ENCODE data around the gene MYRF.

The MYRF gene

DNA sequence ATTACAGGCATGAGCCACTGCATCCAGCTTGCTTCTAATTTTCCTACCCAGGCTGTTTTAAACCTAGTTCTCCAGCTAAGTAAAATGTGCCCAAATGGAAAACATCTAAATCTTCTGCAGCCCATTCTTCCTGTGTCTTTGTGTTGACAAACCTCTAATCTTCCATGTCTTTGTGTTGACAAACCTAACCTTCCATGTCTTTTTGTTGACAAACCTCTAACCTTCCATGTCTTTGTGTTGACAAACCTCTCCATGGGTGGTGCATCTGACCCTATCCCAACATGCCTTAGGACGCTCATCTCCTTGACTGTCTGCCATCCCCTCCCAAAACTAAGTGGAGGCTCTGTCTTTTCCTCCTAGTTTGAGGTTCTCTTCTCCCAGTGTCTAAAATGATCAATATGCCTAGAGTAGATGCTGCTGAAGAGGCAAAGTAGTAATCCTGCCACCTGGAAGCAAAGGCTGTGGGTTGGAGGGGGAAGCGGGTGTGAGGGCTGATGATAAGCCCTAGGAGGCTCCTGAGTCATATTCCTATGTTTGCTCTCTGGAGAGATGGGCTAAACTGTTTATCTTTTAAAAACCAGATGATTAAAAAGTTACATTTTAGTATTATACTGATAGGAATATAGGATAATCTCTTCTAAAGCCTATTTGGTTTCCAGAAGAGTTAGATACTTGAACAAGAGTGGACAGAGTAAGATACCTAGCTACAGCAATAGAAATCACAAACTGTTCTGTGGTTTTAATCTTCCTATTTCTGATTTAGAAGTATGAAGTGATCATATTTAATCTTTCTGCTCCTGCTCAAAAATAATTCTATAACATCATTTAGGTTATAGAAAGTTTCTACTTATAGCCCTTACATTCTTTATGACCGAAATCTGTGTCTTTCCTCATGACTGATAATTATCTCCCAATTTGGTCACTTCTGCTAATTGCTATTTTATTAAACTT lies 48.2 kb downstream of the MYRF start:
- no peak for DNase-seq

GRCh38 chr11:61802605-61803004 lies 50.2 kb downstream of the MYRF start:
- no peak for DNase-seq

DNA sequence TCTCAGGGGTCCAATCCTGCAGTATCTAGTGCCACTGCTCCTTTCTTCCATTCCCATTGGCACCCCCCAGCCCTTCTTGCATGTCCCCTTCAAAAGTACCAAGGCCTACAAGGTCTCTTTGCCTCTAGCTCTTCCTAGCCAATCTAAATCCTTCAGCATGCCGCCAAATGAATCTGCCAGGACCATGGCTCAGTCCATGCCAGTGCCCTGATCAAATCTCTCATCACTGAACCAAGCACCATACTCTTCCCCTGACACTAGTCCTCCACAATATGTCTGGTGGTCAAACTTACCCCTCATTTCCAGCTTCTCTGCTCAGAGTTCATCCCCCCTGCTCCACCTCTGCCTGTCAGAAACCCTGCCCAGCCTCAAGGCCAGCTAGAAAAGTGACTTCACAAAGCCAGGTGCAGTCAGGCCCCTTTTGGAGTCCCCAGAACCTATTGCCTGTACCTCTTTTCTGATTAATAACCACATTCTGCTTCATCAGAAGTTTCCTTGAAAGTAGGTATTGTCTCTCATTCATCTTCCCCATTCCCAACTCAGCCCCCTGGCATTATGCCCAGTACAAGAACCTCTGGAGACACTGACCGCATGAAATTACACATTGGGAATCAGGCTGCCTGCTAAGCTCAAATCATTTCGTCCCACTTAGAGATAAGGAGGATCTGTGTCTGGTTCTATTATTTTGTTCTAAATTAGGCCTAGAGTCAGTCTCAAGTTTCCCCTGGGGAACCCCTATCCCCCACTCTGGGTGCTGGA lies 51.6 kb downstream of the MYRF start:
- no peak for DNase-seq

DNA sequence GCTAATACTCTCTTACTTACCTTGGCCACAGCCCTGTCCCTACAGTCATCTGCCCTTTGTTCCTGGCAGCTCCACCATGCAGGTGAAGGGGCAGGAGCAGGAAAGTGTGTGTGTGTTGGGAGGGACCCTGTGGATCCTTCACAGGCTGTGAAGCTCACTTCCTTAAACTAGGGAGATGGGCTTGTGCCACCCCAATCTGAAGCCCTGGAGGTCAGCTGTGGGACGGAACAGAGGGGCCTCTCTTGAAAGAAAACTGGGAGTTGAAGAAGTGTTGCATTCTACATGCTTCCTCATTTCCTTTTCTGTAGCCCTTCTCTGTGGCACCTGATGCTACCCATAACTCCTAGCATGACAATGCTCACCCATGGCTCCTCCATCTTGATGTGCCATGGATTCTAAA lies 52.7 kb downstream of the MYRF start:
- DNase-seq = no peak

- DNase-seq = no peak
These were observed 54.3 kb downstream of the MYRF start for GRCh38 chr11:61806785-61807184.

- no peak for DNase-seq
These were observed 58.3 kb downstream of the MYRF start for GRCh38 chr11:61810671-61811175.

DNA sequence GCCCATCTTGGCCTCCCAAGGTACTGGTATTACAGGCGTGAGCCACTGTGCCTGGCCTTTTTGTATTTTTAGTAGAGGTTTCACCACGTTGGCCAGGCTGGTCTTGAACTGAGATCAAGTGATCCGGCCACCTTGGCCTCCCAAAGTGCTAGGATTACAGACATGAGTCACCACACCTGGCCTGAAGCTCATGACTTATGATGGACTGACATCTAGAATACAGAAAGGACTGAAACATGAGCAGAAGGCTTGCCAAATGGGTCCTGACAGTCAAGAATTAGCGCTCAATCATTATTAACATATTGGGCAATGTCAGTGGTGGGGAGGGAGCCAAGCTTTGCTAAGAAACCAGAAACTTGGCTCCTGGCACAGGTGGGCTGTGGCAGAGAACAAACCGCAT lies 59.4 kb downstream of the MYRF start:
- no peak for DNase-seq

- no peak for DNase-seq
These were observed 60.4 kb downstream of the MYRF start for GRCh38 chr11:61812736-61813411.

DNA sequence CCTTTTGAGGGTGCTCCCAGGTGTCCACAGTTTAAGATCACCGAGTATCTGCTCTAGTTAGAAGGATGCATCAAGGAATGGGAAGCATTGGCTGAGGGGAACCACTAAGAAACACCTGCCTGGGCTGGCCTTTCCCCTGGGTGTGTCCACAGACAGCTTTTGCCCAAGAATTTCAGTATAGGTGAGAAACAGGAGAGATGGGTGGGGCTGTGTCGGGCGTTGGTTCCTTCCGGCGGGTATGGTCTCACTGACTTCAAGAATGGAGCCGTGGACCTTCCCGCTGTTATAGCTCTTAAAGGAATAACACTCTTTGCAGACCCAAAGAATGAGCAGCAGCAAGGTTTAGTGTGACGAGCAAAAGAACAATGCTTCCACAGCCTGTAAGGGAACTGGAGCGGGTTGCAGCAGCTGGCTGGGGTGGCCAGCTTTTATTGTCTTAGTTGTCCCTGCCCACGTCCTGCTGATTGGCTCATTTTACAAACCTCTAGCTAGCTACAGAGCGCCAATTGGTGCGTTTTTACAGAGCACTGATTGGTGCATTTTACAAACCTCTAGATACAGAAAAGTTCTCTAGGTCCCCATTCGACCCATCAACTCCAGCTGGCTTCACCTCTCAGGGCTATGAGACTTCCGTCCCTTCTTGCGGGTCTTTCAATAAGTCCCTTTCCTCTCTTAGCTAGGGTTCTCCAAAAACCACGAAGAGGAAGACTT lies 62.0 kb downstream of the MYRF start:
- DNase-seq = peak; percentile 42

- peak; percentile 91 for DNase-seq
These were observed 62.7 kb downstream of the MYRF start for GRCh38 chr11:61814958-61815789.

- peak; percentile 92 for DNase-seq
These were observed 63.6 kb downstream of the MYRF start for GRCh38 chr11:61815790-61816735.

- DNase-seq = peak; percentile 99
These were observed 64.5 kb downstream of the MYRF start, which contains the start of gene FADS1 for GRCh38 chr11:61816736-61817455. Gene FADS1, minus strand, starts transcription at chr11:61817003. Its CDS starts 74 bp downstream, at chr11:61816929.

DNA sequence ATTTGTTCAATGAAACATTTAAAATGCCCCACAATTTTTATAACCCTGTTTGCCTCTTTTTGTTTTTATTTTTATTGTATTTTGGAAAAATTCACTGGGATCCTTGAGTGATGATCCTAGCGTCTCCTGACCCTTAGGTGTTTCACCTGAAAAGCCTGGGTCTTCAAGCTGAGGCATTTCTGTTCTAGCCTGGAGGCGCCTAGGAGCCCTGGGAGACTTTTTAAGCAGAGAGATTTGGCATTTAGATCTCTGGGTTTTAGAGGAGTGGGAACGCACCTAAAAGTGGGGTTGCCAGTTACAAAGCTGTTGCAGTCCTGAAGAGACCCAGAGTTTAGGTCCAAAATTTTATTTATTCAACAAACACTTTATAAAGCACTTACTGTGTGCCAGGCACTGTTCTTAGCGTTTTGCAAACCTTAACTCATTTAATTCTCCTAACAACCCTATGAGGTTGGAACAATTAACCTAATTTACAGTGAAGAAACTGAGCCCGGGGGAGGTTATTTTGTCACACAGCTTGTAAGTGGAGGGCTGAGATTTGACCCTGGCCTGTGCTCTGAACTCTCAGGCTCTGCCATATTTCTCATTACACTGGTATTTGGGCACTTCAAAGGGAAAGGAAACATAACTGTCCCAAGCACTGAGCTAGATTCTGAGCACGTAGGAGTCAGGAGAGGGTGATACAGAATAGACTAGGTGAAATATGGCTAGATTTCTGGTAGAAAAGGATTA lies 65.2 kb downstream of the MYRF start:
- peak; percentile 34 for DNase-seq

- DNase-seq = no peak
These were observed 67.7 kb downstream of the MYRF start for GRCh38 chr11:61820174-61820573.

DNA sequence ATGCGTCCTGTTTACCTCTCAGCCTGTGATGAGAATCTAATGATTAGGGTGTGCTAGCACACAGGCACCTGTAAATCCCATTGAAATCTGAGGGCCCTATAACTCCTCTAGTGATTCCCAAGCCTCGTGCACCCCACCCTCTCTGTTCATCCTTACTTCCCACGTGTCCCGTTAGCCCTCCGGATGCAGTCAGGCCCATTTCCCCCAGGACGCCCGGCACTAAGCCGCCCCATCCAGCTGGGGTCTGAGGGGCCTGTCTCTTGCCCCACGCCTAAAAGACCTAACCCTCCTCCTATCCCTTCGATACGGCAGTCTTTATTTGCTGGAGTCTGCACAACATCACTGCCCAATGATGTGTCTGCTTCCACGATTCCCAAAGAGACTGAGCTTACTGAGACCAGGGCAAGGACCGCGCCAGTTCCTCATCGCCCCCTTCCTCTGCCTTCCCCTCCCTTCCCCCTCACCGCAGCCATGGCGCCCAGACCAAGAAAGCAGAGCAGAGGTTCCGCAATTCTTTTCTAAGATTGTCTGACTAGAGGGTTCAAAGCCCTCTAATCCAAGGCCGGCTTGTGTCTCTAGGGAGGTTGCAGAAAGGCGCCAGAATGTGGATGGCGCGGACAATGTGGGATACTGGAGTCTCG lies 74.6 kb downstream of the MYRF start:
- no peak for DNase-seq

GRCh38 chr11:61827571-61828378 lies 75.3 kb downstream of the MYRF start, which contains the start of gene FADS2:
Gene FADS2, plus strand, starts transcription at chr11:61828300. Its CDS starts 91 bp downstream, at chr11:61828391.
- DNase-seq = peak; percentile 96

- DNase-seq = no peak
These were observed 75.9 kb downstream of the MYRF start for GRCh38 chr11:61828379-61828628.

All from RPMI8226 (cell line).